Right kidney (tissue), 1 donor: Measurements from ENCODE around the gene PSMB11.

Experiments used
- DNase-seq: peaks from one replicate; pipeline ENCODE4 v3.0.0-alpha.2; 2016

Gene PSMB11

DNA sequence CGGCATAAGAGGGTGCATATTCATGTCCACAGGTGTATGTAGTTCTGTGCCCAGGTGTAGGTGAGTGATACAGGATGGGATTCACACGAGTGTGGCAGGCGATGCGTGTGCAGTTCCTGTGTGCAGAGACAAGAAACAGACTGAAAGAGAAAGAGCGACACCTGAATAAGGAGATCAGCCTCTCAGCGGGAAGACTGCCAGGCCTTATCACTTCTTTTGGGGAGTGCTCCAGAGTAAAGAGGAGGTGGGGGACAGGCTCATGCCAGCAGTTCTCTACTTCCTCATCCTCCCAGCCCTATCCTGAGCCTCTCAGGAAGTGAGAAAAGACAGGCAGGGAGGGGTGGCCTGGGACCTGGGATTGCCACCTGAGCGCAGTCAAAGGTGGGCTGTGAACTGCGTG, 2.8 kb downstream of the PSMB11 start:
- no peak for DNase-seq

DNA sequence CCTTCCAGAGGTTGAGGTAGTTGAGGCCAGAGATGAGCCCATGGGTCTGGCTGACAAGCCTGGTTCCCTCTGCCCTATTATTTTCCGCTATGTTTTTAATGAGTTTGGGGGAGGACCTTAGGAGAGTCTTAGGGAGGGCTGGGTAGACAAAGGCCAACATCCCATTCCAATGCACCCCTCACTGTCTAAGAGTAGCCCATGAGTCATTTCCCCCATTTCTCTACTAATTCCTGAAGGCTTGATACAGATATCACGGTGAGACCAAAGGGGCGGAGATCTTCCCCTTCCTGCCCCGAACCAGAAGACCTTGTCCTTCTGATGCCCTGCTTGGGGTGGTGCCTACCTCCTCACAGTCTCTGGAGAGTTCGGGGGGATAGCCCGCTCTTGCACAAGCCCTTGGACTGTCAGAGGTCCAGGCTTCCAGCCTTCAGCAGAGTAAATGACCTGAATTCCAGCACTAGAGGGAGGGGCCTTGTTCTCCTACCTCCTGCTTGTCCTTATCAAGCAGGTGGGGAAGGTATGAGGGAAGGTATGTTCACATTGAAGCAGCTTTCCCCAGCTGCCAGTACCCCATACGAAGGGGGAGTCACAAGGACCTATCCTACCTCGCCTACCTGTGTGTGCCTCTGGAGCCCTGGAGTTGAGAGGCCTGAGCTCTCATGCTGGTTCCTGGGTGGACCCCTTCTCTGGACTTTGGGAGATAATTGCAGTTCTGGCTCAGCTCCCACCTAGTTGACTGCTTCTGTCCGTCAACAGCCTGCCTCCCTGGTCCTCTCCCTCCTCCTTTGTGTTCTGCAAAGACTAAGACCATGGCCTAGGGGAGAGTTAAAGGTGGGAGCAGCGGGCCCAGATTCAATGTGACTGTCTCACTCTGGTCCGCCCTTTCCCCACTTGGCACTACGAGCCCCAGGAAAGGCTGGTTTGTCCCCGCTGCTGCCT, 3.7 kb downstream of the PSMB11 start:
- no peak for DNase-seq

GRCh38 chr14:23047034-23047634, 5.1 kb downstream of the PSMB11 start:
- peak; percentile 30 for DNase-seq

- DNase-seq: no peak
Measured at GRCh38 chr14:23047751-23048693, 6.0 kb downstream of the PSMB11 start.

DNA sequence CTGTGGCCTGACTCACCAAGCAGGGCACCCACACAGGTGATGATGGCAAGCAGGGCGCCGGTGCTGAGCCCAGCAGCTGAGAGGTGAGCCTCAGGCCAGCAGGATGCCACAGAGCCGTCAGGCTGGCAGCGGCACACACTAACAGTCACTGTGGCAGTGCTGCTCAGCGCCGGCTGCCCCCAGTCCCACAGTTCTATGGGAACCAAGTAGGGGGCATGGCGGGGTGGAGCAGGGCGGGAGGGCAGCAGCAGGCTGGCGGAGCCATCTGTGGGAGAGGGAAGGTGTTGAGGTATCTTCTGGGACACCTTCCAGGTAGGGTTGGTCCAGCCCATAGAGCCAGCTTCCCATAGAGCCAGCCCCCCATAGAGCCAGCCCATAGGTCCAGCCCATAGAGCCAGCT, 7.0 kb downstream of the PSMB11 start:
- DNase-seq: no peak

DNA sequence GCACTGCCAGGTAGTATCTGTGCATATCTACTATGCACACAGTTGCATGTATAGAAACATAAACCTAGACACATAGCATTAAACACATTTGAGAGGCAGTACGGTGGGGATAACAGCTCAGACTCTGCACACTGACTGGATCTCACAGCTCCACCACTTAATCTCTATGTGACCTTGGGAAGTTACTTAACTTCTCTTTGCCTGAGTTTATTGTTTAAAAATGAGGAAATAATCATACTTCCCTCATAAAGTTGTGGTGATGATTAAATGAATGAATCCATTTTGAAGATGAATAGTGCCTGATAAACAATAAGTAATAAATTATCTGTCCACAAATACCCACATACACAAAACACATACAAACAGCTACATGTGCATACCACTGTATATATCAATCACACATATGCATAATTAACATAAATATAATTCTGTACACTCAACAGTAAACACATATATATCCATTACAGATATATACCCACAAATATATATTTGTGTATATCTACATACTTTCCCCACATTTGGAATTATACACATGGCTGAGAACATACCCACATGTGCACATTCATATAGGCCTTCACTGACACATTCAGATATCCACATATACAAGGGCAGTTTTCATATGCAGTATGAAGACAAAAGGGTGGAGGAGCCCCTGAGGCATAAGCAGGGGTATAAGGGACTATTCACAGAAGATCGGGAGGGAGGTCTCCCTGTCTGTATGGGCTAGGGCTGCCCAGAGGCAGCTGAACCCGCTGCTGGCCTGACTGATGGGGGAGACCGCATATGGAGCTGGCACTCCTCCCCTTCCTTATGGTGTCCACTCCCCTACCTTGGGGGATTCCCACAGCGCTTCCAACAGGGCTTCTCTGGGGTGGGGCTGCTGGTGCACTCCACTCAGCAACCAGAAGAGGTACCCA, 9.4 kb downstream of the PSMB11 start:
- no peak for DNase-seq

- DNase-seq: peak; percentile 32
Measured at GRCh38 chr14:23052182-23052623, 10.2 kb downstream of the PSMB11 start.

GRCh38 chr14:23052671-23053070, 10.7 kb downstream of the PSMB11 start:
- DNase-seq: no peak

GRCh38 chr14:23053426-23053825, 11.4 kb downstream of the PSMB11 start:
- DNase-seq: no peak

DNA sequence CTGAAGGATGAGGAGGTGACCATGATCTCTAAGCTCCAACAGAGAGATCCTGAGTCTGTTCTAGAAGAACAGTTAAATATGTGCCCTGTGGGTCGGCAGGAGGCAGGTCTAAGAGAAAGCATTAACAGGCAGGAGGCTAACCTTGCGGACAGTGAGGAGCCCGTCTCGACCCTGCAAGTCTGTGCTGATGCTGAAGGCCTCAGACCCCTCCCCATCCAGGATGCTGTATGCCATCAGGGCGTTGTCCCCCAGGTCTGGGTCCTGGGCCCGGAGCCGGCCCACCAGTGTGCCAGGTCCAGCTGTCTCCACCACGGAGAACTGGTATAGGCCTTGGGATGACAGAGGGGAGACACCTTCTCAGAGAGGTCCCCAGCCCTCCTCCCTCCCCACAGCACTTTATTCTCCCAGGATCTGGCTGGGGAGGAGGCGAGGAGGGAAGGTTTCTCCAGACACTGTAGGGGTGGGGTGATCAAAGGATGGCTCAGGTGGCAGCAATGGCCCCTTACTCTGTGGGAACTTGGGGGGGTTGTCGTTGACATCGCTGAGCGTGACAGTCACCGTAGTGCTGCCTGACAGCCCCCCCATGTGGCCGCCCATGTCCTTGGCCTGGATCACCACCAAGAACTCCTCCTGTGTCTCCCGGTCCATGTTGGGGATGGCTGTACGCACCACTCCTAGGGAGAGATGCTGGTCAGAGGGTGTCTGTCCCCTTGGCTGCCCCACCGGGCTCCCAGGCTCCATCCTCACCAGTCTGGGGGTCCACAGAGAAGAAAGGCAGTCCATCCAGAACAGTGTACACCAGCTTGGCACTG, 12.2 kb downstream of the PSMB11 start:
- no peak for DNase-seq

GRCh38 chr14:23055147-23055550, 13.1 kb downstream of the PSMB11 start:
- DNase-seq: no peak

DNA sequence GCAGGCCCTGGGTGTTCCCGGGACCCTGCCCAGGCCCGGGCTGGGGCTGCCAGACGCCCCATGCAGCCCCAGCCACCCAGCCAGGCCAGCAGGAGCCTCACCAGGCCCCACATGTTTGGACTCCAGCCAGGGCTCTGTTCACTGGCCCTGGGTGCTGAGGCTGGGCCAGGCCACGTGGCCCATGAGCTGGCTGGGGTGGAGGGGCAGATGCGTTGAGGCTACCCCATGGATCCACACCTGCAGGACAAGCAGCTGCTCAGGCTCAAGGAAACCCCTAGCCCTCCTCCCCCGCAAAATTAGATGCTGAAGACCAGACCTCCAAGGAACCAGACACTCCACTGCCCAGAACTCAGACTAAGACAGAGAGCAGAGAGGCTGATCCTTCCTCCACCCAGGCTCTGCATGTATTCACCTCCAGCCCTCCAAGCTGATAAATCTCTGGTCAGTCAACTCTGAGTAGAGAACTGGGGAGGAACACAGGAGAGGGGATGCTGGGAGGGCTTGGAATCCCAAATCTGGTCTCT, 13.7 kb downstream of the PSMB11 start:
- peak; percentile 30 for DNase-seq

DNA sequence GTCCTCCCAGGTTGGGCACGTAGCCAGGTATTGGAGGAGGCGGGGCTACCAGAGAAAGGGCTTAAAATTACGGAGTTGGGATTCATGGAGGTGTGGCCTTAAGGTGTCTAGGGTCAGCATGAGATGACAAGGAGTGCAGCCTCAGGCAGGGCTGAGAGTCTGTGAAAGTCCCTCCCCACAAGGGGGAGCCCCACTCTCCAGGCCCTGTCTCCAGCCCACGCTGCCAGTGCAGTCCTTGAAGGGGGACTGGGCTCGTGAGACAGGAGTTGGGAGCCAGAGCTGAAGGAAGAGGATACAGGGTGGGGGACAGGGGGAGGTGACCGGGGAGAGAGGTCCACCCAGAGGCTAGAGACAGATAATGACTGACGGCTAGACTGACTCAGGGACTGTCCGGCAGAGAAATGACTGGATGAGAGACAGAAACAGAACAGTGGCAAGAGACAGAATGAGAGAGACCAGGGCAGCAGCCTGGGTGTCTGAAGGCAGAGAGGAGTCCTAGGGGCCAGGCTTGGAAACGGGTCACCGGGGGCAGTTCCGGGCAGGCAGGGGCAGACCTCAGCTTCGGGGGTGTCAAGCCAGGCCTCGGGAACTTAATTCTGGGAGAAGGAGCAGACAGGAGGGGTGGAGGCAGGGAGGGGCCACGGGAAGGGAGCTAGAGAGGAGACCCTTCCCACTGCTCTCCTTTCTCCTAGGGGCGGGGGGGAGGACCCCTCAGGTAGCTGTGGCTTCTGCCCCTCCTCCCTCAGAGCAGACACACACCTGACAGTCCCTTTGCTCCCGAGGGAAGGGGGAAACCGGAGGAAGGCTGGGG, 14.3 kb downstream of the PSMB11 start:
- peak; percentile 42 for DNase-seq

- DNase-seq: peak; percentile 69
Measured at GRCh38 chr14:23056956-23057756, 15.1 kb downstream of the PSMB11 start, which contains the start of gene CDH24. Gene CDH24, minus strand, starts transcription at chr14:23057520. Its CDS starts 1,787 bp downstream, at chr14:23055733.

DNA sequence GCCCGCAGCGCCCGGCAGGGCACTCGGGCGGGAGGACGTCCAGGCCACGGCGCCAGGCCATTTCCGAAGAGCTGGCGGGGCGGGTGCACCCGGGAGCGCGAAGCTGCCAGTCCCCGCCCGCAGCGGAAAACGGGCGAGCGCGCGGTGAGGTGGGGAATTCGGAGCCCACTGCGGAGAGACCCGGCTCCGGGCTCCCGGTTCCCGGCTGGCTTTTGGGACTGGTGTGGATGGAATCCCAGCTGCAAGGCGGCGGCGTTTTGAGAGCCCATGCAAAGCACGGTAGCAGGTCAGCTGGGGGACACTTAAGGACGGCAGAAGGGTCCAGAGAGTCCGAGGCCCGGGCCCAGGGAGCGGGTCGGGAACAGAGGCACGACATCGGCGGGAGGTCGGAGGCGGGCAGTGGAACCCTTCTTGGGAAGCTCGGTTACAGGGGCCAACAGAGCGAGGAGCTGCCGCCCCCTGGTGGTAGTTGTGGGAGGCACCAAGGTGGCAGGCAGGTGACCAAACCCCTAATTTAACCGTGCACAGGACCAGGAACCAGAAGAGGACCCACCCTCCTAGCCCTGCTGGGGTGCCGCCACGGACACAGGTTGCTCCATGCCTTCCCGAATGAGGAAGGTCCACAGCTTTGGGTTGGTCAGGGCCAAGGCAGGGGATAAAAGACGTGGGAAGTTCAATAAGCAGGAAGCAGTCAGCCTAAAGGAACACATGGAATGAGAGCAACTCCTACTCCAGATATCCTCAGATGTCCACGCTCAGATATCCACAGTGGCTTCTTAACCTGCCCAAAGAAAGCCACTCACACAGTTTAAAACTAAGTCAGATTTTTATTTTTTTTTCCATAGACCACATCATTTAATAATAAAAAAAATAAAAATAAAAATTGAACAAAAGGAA, 16.0 kb downstream of the PSMB11 start:
- peak; percentile 96 for DNase-seq

DNA sequence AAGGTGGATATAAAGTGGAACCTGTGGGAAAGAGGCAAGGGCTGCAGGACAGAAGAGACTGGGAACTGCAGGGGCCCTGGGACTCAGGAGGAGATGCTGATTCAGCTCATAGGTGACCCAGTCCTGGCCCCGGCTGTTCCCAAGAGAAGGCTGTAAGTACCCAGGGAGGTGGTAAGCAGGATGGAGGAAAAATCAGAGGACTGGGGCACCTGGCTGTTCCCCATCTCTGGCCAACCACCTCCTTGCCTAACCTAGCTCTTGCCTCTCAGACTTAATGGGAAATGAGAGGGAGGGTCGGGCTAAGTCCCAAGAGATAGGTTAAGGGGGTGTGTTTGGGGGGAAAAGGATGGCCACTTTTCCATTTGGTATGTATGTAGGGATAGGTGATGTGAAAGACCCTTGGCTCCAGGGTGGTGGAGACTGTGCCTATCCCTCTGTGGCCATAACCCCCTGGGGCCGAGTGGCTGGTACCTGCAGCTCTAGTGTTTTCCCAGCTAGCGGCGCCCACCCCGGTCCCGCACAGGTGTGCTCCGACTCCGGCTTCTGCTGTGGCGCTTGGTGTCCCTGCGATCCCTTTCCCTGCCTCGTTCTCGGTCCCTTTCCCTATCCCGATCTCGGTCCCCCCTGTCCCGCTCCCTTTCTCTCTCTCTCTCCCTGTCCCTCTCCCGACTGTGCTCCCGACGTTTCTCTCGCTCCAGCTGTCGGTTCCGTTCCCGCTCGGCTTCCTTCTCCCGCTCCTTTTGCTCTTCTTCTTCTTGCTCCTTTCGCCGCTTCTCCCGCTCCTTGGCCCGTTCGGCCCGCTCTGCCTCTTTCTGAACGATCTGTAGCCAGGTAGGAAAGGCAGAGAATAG, 16.9 kb downstream of the PSMB11 start:
- peak; percentile 28 for DNase-seq
